ENCODE measurements around the gene CTAG1A.
"Not testable (repeated sequence)": the region's sequence is repeated elsewhere in the genome, so short reads cannot be mapped to it uniquely, and the experiment has no call there.

DNA sequence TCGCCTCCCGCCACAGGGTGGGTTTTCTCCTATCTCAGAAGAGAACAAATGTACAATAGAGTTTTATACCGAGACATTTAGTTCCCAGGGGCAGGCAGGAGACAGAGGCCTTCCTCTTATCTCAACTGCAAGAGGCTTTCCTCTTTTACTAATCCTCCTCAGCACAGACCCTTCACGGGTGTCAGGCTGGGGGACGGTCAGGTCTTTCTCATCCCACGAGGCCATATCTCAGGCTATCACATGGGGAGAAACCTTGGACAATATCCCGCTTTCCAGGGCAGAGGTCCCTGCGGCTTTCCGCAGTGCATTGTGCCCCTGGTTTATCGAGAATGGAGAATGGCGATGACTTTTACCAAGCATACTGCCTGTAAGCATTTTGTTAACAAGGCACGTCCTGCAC lies 23.9 kb downstream of the CTAG1A start:
- TF ChIP-seq CTCF, POLR2A, POLR2AphosphoS5 (IDR thresholded peaks at IDR 0.05): not testable (repeated sequence)

All from transverse colon (tissue), 4 donors.